Common myeloid progenitor, CD34-positive (primary cell): ENCODE results near the gene PMPCA.

ENCODE experiments used
- CTCF ChIA-PET: fragments of 350-600 bp; sonication (Branson Sonifier 250); formaldehyde crosslinking; loops from one replicate; lab custom pipeline; 2021; ENCODE audit warnings: antibody characterized with exemption; lab: Charles Lee
- POLR2A ChIA-PET: fragments of 350-600 bp; sonication (Branson Sonifier 250); formaldehyde crosslinking; loops from one replicate; lab custom pipeline; 2021; ENCODE audit warnings: antibody characterized with exemption; lab: Charles Lee
- DNase-seq, 3 donors: peaks; one replicate each; pipeline versions ENCODE4 v3.0.0 to v3.0.0-alpha.2; 2013
- H3K27ac ChIP-seq, 2 experiments: 1 replicate in 1 of 2; 2 replicates in 1 of 2; pipeline ENCODE4 v1.7.0; 2013; ENCODE audit warnings: inconsistent platforms in 2 of 2, low read length in 2 of 2, mild to moderate bottlenecking in 2 of 2, low read depth in 1 of 2, moderate library complexity in 1 of 2; ENCODE audit not compliant: severe bottlenecking in 2 of 2, insufficient read depth in 1 of 2, poor library complexity in 1 of 2
- H3K27me3 ChIP-seq, 5 experiments: replicated peaks in 2 of 5; 1 replicate in 3 of 5; 2 replicates in 2 of 5; pipeline versions ENCODE4 v1.6.1 to v1.7.0; 2013; ENCODE audit warnings: low read length in 4 of 5, mild to moderate bottlenecking in 2 of 5, moderate library complexity in 2 of 5, inconsistent platforms in 1 of 5; ENCODE audit not compliant: insufficient read depth in 5 of 5, control insufficient read depth in 4 of 5
- H3K36me3 ChIP-seq, 4 experiments: 1 replicate in 2 of 4; 2 replicates in 2 of 4; pipeline versions ENCODE4 v1.6.1 to v1.7.0; 2013; ENCODE audit warnings: low read length in 3 of 4, control low read depth in 1 of 4, mild to moderate bottlenecking in 1 of 4; ENCODE audit not compliant: control insufficient read depth in 4 of 4, insufficient read depth in 4 of 4
- H3K4me1 ChIP-seq, 4 experiments: 1 replicate in 3 of 4; 2 replicates in 1 of 4; pipeline versions ENCODE4 v1.6.1 to v1.7.1; 2013; ENCODE audit warnings: low read length in 3 of 4, mild to moderate bottlenecking in 3 of 4, control low read depth in 1 of 4, inconsistent platforms in 1 of 4, moderate library complexity in 1 of 4; ENCODE audit not compliant: control insufficient read depth in 4 of 4, insufficient read depth in 4 of 4; ENCODE audit errors: control extremely low read depth in 1 of 4
- H3K4me3 ChIP-seq, 7 experiments: 1 replicate in 4 of 7; 2 replicates in 3 of 7; pipeline versions ENCODE4 v1.5.1 to v1.7.0; 2013; ENCODE audit warnings: mild to moderate bottlenecking in 7 of 7, low read length in 6 of 7, moderate library complexity in 6 of 7, inconsistent platforms in 2 of 7, low read depth in 2 of 7, control low read depth in 1 of 7; ENCODE audit not compliant: insufficient read depth in 4 of 7, control insufficient read depth in 1 of 7; ENCODE audit errors: extremely low read depth in 1 of 7
- H3K9me3 ChIP-seq, 5 experiments: 1 replicate in 4 of 5; 2 replicates in 1 of 5; pipeline versions ENCODE4 v1.6.1 to v1.7.1; 2013; ENCODE audit warnings: low read length in 4 of 5, mild to moderate bottlenecking in 2 of 5, inconsistent platforms in 1 of 5, low read depth in 1 of 5, moderate library complexity in 1 of 5; ENCODE audit not compliant: control insufficient read depth in 4 of 5, insufficient read depth in 2 of 5; ENCODE audit errors: control extremely low read depth in 1 of 5
- WGBS: methylation state at CpG from one replicate; pipeline ENCODE4 v1.1.5; 2013; ENCODE audit not compliant: insufficient coverage; 5-methylcytosine and 5-hydroxymethylcytosine counted together

The PMPCA gene

DNA sequence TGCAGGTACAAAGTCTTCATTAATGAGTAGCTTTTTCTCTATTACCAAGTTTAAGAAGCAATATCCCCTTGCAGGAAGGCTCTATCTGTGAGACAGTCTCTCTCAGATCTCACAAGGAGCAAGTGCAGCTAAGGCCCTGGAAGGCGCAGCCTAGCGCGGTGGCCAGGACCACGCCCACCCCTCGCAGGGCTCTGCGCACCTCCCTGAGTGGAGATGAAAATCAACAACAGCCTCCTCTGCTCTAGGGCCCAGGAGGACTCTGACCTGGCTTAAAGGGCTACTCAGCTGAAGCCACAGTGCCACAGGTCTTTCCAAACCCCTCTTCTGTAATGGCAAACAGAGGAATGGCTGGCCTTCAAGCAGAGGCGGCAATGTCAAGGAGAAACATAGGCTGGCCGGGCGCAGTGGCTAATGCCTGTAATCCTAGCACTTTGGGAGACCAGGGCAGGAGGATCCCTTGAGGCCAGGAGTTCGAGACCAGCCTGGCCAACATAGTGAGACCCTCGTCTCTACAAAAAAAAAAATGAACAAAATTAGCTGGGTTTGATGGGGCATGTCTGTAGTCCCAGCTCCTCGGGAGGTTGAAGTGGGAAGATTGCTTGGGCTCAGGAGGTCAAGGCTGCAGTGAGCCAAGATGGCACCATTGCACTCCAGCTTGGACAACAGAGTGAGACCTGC is 60.5 kb downstream of the PMPCA start:
- H3K9me3 ChIP-seq = no peaks in the 10 kb centered on the region
- H3K36me3 ChIP-seq = peaks cover 10 to 100% (median 81%) of the 10 kb centered on the region in 4 experiments
- POLR2A ChIA-PET = interaction anchor here (0.7 kb wide), 1 partner anchor 17 kb away, joined by 4 read pairs; no protein-coding TSS in a partner anchor
- no peaks in the 10 kb centered on the region for H3K4me1 ChIP-seq
- no peak for DNase-seq
- 98% methylated on average over 11 of the region's 12 CpGs for WGBS
- H3K27ac ChIP-seq = no peak overlapping the region
- H3K27me3 ChIP-seq = no peaks in the 10 kb centered on the region
- CTCF ChIA-PET = interaction anchor here (1.6 kb wide), 1 partner anchor 30 kb away, joined by 5 read pairs; no protein-coding TSS in a partner anchor
- no peak overlapping the region for H3K4me3 ChIP-seq

DNA sequence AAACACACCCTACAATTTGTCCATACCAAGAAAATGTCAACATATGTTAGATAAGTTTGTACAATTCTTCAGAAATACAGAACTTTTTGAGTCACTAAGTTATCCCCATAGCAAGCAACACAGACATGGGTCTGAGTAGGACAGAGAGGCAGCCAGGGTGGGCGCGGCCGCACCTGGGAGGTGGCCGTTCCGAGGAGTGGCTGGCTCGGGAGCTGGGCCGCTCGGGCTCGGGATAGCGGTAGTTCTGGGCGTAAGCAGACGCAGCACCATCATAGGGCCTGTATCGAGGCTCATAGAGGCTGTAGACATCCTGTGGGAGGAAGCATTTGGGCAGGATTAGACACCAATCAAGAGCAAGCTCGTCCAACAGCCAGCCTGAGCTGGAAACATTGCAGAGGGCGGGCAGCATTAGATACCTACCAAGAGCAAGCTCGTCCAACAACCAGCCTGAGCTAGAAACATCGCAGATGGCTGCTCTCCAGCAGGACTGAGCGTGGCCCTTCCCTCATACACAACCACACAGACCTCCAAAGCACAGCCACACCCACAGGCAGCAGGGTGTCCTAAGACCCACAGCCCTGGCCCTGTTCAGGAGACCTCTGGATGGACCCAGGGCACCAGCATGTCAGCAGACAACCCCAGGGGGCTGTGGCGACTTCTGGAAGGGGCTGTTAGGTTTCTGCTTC is 61.5 kb downstream of the PMPCA start:
- ChIA-PET CTCF (interaction anchor here (0.7 to 1.2 kb wide), 3 partner anchors 9 to 159 kb away, joined by 3 to 4 read pairs (median 3); no protein-coding TSS in a partner anchor), POLR2A (interaction anchor here (0.7 kb wide), 1 partner anchor 16 kb away, joined by 4 read pairs; no protein-coding TSS in a partner anchor)
- Histone ChIP-seq H3K27ac (no peak overlapping the region), H3K4me3 (no peak overlapping the region), H3K36me3 (peaks cover 13 to 100% (median 80%) of the 10 kb centered on the region in 4 experiments), H3K27me3 (no peaks in the 10 kb centered on the region), H3K4me1 (no peaks in the 10 kb centered on the region), H3K9me3 (no peaks in the 10 kb centered on the region)
- 91% methylated on average over 19 of the region's 19 CpGs for WGBS
- DNase-seq = no peak

DNA sequence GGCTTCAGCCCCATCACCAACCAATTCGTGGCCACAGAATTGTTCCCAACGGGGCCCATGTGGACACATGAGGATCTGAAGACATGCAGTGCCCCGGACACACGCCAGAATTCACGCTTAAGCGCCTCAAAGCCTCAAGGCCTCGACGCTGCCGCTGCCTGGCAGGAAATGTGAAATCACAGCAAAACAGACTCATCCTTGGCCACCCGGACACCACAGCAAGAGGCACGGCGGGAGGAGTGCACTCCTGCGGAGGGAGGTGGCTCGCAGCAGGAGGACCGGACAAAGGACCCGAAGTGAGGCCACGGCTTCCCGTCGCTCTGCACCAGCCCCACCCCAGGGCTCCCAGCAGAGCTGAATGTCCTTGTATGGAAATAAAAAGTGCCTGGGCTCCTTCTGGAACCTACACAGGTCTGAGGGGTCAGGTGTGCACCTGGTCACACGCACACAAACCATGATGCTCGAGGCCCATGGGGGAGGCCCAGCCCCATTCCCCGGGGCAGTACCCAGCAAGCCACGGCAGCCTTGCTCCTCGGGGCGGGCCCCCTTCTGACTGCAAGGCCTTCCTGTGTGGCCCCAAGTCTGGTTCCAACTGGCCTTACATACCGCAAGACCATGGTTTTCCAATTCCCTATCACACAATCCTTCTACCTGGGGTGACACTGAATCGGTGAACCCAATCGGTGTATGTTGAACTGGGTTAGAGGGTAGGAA is 62.3 kb downstream of the PMPCA start:
- 91% methylated on average over 23 of the region's 28 CpGs for WGBS
- DNase-seq = no peak
- H3K27me3 ChIP-seq = no peaks in the 10 kb centered on the region
- POLR2A ChIA-PET = no interaction called here
- H3K27ac ChIP-seq = no peak overlapping the region
- H3K4me1 ChIP-seq = no peaks in the 10 kb centered on the region
- CTCF ChIA-PET = interaction anchor here (1.0 to 1.2 kb wide), 2 partner anchors 10 to 28 kb away, joined by 3 to 4 read pairs; no protein-coding TSS in a partner anchor
- no peak overlapping the region for H3K4me3 ChIP-seq
- peaks cover 13 to 100% (median 80%) of the 10 kb centered on the region in 4 experiments for H3K36me3 ChIP-seq
- H3K9me3 ChIP-seq = no peaks in the 10 kb centered on the region

GRCh38 chr9:136473354-136473721 is 62.9 kb downstream of the PMPCA start:
- H3K27ac ChIP-seq = no peak overlapping the region
- POLR2A ChIA-PET = no interaction called here
- CTCF ChIA-PET = no interaction called here

More at GRCh38 chr9:136473354-136473721, 62.9 kb downstream of the PMPCA start:
- no peaks in the 10 kb centered on the region for H3K9me3 ChIP-seq
- H3K4me3 ChIP-seq = no peak overlapping the region
- H3K36me3 ChIP-seq = peaks cover 12 to 98% (median 80%) of the 10 kb centered on the region in 4 experiments
- DNase-seq = no peak
- no peaks in the 10 kb centered on the region for H3K4me1 ChIP-seq
- H3K27me3 ChIP-seq = no peaks in the 10 kb centered on the region
- WGBS = 96% methylated on average over 14 of the region's 14 CpGs
